Psoas muscle (tissue), 8 donors: Measurements from ENCODE around the gene PRPF31. TPM values are rescaled to one million over a fixed set of nuclear protein-coding genes. Genes with fewer than 3 reads are reported as not detected.

ENCODE experiments used
- ATAC-seq, 4 donors: fragments of 200-7000 bp; cut with Tn5 transposase; one replicate each; pipeline ENCODE4 v1.9.1; 2020; ENCODE audit warnings: moderate library complexity in 3 of 4, mild to moderate bottlenecking in 2 of 4
- DNase-seq, 2 donors: peaks; one replicate each; pipeline ENCODE4 v3.0.0-alpha.2; 2020
- H3K27ac ChIP-seq: fragments of 200-600 bp; one replicate; pipeline ENCODE4 v1.8.0; 2022
- H3K27me3 ChIP-seq, 3 donors: fragments of 200-600 bp in 1 of 3; one replicate each; pipeline versions ENCODE4 v1.6.1 to v1.8.0; 2013 to 2022; ENCODE audit warnings: low read length in 2 of 3, mild to moderate bottlenecking in 2 of 3, moderate library complexity in 1 of 3; ENCODE audit not compliant: insufficient read depth in 3 of 3
- H3K36me3 ChIP-seq, 2 donors: fragments of 200-600 bp in 1 of 2; one replicate each; pipeline versions ENCODE4 v1.6.1 to v1.8.0; 2013 to 2022; ENCODE audit warnings: low read depth in 1 of 2, mild to moderate bottlenecking in 1 of 2, moderate library complexity in 1 of 2; ENCODE audit not compliant: insufficient read depth in 1 of 2
- H3K4me1 ChIP-seq: fragments of 200-600 bp; one replicate; pipeline ENCODE4 v1.8.0; 2022
- H3K4me3 ChIP-seq: fragments of 200-600 bp; one replicate; pipeline ENCODE4 v1.8.0; 2022; ENCODE audit warnings: mild to moderate bottlenecking
- H3K9me3 ChIP-seq: fragments of 200-600 bp; one replicate; pipeline ENCODE4 v1.8.0; 2022
- WGBS, 3 donors: extraction: QIAGEN DNeasy Blood & Tissue Kit; methylation state at CpG; one replicate each; pipeline versions ENCODE4 v1.1.6 to v1.1.7; 2013; 5-methylcytosine and 5-hydroxymethylcytosine counted together
- intact Hi-C, 2 donors: fragments of 100-400 bp; cut with DNase I; formaldehyde crosslinking; loops; one replicate each; pipeline versions ENCODE4 v1.11.0 to v1.14.2; 2022
- polyA plus RNA-seq, 3 donors: library from polyadenylated mRNA; stranded (reverse); fragments of 200-250 nt; gene quantifications; one replicate each; pipeline ENCODE4 v1.2.3, GENCODE V29; 2013
- total RNA-seq, 4 donors: library from RNA; stranded (reverse); fragmentation: NEBNext Ultra II Directional in 2 of 4; extraction: Animal tissue kit (Norgen Biotek cat#: 25700) in 2 of 4; gene quantifications; one replicate each; pipeline versions ENCODE4 v1.2.1 to v1.2.4, GENCODE V29; 2021 to 2023
- TF ChIP-seq, protein P1 (sequence below): fragments of 200-600 bp; IDR thresholded peaks from one replicate; pipeline ENCODE4 v1.8.0; 2022; ENCODE audit warnings: antibody characterized with exemption
- donor health status: healthy with polysubstance abuse.
- donor health status: DM: no; HTN: no; CAD: no; lungs with moderate emphysema.
- donor health status: Bipolar disorder and iron deficiency.
- donor health status: healthy.
- donor health status: DM: yes; HTN: yes; CAD: no.
- donor health status: DM: no; HTN: no; CAD: no.
- donor health status: DM: no; HTN: no; CAD: no.
- donor health status: DM: yes; HTN: yes; CAD: no.

Gene PRPF31
- total and polyA plus RNA-seq, 7 donors, result 32.3 to 54.3 (median 39.4) TPM

DNA sequence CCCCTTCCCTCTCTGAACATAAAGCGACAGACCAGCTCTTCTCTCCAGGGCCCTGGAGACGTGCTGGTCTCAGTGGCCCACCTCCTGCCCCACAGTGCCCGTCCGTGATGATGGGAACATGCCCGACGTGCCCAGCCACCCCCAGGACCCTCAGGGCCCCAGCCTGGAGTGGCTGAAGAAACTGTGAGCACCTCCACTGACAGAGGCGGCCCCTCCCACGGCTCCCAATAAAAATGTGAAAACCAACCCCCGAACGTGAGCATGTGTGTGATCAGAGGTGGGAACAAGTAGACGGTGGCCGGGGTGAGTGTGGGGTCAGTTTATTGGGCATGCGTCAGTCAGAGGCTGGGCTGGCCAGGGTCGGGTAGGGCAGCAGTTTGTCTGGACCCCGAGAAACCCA is 8.8 kb upstream of the PRPF31 start:
- TF ChIP-seq, protein P1, sequence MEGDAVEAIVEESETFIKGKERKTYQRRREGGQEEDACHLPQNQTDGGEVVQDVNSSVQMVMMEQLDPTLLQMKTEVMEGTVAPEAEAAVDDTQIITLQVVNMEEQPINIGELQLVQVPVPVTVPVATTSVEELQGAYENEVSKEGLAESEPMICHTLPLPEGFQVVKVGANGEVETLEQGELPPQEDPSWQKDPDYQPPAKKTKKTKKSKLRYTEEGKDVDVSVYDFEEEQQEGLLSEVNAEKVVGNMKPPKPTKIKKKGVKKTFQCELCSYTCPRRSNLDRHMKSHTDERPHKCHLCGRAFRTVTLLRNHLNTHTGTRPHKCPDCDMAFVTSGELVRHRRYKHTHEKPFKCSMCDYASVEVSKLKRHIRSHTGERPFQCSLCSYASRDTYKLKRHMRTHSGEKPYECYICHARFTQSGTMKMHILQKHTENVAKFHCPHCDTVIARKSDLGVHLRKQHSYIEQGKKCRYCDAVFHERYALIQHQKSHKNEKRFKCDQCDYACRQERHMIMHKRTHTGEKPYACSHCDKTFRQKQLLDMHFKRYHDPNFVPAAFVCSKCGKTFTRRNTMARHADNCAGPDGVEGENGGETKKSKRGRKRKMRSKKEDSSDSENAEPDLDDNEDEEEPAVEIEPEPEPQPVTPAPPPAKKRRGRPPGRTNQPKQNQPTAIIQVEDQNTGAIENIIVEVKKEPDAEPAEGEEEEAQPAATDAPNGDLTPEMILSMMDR, result no peak
- intact Hi-C loops, result loop anchor here in 1 of 2 donors (10.0 kb wide), 1 partner anchor 122 kb away; no protein-coding TSS in a partner anchor

DNA sequence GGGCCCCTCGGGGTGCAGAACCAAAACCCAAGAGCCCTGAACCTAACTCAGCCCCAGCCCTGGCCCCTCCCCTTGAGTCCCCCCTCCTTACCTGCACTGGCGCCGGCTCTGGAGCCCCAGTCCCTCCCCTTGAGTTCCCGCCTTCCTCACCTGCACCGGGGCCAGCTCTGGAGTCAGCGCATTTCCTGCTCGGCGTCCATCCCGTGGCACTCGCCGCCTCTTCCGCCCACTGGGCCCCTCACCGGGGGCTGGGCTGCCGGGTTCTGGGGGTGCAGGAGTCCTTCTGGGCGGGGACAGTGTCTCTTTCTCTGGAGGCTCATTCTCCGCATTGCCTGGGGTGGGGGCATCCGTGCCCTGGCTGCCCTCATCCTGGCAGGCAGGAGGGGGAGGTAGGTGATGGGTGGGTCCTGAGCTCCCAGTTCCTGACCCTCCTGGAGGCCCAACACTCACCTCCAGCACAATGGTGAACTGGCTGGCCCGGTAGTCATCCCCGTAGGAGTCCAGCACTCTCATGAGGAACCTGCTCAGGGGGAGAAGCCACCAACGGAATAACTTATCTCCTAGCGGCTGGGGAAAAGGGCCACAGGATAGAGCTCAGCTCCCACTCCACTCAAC is 7.6 kb upstream of the PRPF31 start:
- Histone ChIP-seq H3K27ac (no peak overlapping the region), H3K4me1 (peaks cover 3% of the 10 kb centered on the region), H3K36me3 (peaks cover 6 to 71% of the 10 kb centered on the region in 2 donors), H3K4me3 (no peak overlapping the region), H3K27me3 (no peaks in the 10 kb centered on the region), H3K9me3 (no peaks in the 10 kb centered on the region)
- ATAC-seq (no peak), DNase-seq (no peak)
- TF ChIP-seq, protein P1, result no peak
- intact Hi-C loops, result loop anchor here in 1 of 2 donors (10.0 kb wide), 1 partner anchor 123 kb away; no protein-coding TSS in a partner anchor
- 76 to 81% (median 80%) methylated on average over 21 of the region's 21 CpGs for WGBS, 3 donors

More for the DNA sequence above, 8.8 kb upstream of the PRPF31 start:
- DNase-seq (no peak), ATAC-seq (no peak)
- Histone ChIP-seq H3K4me1 (peaks cover 3% of the 10 kb centered on the region), H3K27ac (no peak overlapping the region), H3K36me3 (peaks cover 6 to 60% of the 10 kb centered on the region in 2 donors), H3K9me3 (no peaks in the 10 kb centered on the region), H3K27me3 (no peaks in the 10 kb centered on the region), H3K4me3 (no peak overlapping the region)
- 76 to 86% (median 85%) methylated on average over 15 of the region's 15 CpGs for WGBS, 3 donors

DNA sequence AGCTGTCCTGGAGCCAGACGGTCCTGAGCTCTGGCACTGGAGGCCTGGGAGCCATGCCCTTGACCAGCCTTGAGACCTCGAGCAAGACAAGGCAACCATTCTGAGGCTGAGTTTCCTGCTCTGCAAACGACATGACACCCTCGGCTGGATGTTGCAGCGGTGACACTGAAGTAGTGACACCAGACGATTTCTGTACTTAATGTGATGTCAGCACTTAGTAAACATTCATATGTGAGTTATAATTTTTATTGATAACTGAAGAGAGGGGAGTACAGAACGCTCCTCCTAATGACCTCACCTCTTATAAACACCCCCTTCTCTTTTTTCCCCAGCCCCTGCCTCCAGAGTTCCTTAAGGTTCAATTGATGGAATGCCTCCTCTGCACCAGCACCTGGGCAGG is 7.1 kb upstream of the PRPF31 start:
- TF ChIP-seq, protein P1, result no peak
- no peak for DNase-seq
- no peak for ATAC-seq
- Histone ChIP-seq H3K27ac (no peak overlapping the region), H3K9me3 (no peaks in the 10 kb centered on the region), H3K36me3 (peaks cover 6 to 74% of the 10 kb centered on the region in 2 donors), H3K27me3 (no peaks in the 10 kb centered on the region), H3K4me1 (peaks cover 2% of the 10 kb centered on the region), H3K4me3 (no peak overlapping the region)
- 67 to 79% (median 71%) methylated on average over 7 of the region's 7 CpGs for WGBS, 3 donors
- intact Hi-C loops, result loop anchor here in 1 of 2 donors (10.0 kb wide), 1 partner anchor 124 kb away; no protein-coding TSS in a partner anchor

DNA sequence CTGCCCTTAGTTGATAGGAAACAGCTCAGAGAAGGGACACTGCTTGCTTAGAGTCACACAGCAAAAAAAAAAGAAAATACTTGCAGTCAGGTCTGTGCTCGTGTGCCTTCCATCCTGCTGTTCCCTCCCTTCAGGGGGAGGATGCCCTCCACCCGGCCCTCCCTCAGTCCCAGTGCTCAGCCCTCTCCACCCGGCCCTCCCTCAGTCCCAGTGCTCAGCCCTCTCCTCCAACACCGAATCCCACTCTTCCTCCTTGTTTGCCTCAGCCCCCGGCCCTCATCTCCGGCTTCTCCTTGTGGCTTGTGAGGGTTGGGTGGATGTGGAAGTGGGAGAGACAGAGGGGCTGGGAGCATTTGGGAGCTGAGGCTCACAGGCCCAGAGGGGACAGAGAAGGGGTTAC is 5.9 kb upstream of the PRPF31 start:
- no peaks in the 10 kb centered on the region for H3K9me3 ChIP-seq
- TF ChIP-seq, protein P1, result no peak
- no peaks in the 10 kb centered on the region for H3K27me3 ChIP-seq
- peaks cover 6% of the 10 kb centered on the region for H3K4me1 ChIP-seq
- intact Hi-C loops, result loop anchor here (10.0 kb wide), 2 partner anchors 125 to 135 kb away; no protein-coding TSS in a partner anchor
- 69 to 76% (median 75%) methylated on average over 6 of the region's 6 CpGs for WGBS, 3 donors
- peaks cover 6 to 81% of the 10 kb centered on the region in 2 donors for H3K36me3 ChIP-seq
- no peak overlapping the region for H3K4me3 ChIP-seq
- ATAC-seq, result peak in 1 of 4 donors; percentile 29
- no peak for DNase-seq
- no peak overlapping the region for H3K27ac ChIP-seq
